GM23338 (cell line): ENCODE results near the gene HDAC3. TPM values are rescaled to one million over a fixed set of nuclear protein-coding genes. Genes with fewer than 3 reads are reported as not detected.
A peak's percentile ranks its signal among the peaks of the same experiment; 100 is the strongest.

Experiments used
- ATAC-seq: fragments of 200-7000 bp; cut with Tn5 transposase; 3 replicates; pipeline ENCODE4 v1.9.1; 2020
- DNase-seq: peaks from one replicate; pipeline ENCODE4 v3.0.0-alpha.2; 2015; ENCODE audit warnings: low spot score
- H2AFZ ChIP-seq: fragments of 200-600 bp; sonication (generic); 2 replicates; pipeline ENCODE4 v1.8.0; 2016; ENCODE audit warnings: antibody characterized with exemption, mild to moderate bottlenecking, moderate library complexity
- H3F3A ChIP-seq: fragments of 200-600 bp; sonication (generic); replicated peaks from 2 replicates; pipeline ENCODE4 v1.8.0; 2017; ENCODE audit warnings: antibody characterized with exemption, mixed run types, low read depth
- H3K27ac ChIP-seq: fragments of 200-600 bp; sonication (generic); 2 replicates; pipeline ENCODE4 v1.6.1; 2016; ENCODE audit warnings: low read depth
- H3K27me3 ChIP-seq: fragments of 200-600 bp; sonication (generic); 2 replicates; pipeline ENCODE4 v1.8.0; 2016; ENCODE audit warnings: mild to moderate bottlenecking, mixed run types, moderate library complexity; ENCODE audit not compliant: insufficient read depth
- H3K36me3 ChIP-seq: fragments of 200-600 bp; sonication (generic); 2 replicates; pipeline ENCODE4 v1.8.0; 2016; ENCODE audit warnings: mild to moderate bottlenecking; ENCODE audit not compliant: insufficient read depth
- H3K4me1 ChIP-seq: fragments of 200-600 bp; sonication (generic); 2 replicates; pipeline ENCODE4 v1.8.0; 2016; ENCODE audit warnings: mild to moderate bottlenecking, moderate library complexity; ENCODE audit not compliant: insufficient read depth
- H3K4me2 ChIP-seq: fragments of 200-600 bp; sonication (generic); 2 replicates; pipeline ENCODE4 v1.7.1; 2017; ENCODE audit warnings: mixed run types
- H3K4me3 ChIP-seq: fragments of 200-600 bp; sonication (generic); 2 replicates; pipeline ENCODE4 v1.6.1; 2016; ENCODE audit warnings: mixed run types
- H3K79me2 ChIP-seq: fragments of 200-600 bp; sonication (generic); replicated peaks from 2 replicates; pipeline ENCODE4 v1.8.0; 2017; ENCODE audit warnings: mild to moderate bottlenecking; ENCODE audit not compliant: insufficient read depth
- H3K9me2 ChIP-seq: fragments of 200-600 bp; sonication (generic); 2 replicates; pipeline ENCODE4 v1.8.0; 2017; ENCODE audit not compliant: insufficient read depth
- H4K20me1 ChIP-seq: fragments of 200-600 bp; sonication (generic); replicated peaks from 2 replicates; pipeline ENCODE4 v1.8.0; 2017; ENCODE audit warnings: mild to moderate bottlenecking; ENCODE audit not compliant: insufficient read depth
- H3K27ac Mint-ChIP-seq: 2 replicates; pipeline ENCODE4 v1.8.0; 2020; ENCODE audit warnings: inconsistent platforms, mild to moderate bottlenecking, moderate library complexity, mixed read lengths
- H3K27me3 Mint-ChIP-seq: 3 replicates; pipeline ENCODE4 v1.8.0; 2022; ENCODE audit warnings: low read depth, mild to moderate bottlenecking, moderate library complexity, mixed read lengths, inconsistent platforms; ENCODE audit not compliant: insufficient read depth, poor library complexity
- H3K36me3 Mint-ChIP-seq: 3 replicates; pipeline ENCODE4 v1.8.0; 2021; ENCODE audit warnings: low read depth, mild to moderate bottlenecking, inconsistent platforms, moderate library complexity, mixed read lengths
- H3K4me1 Mint-ChIP-seq: 3 replicates; pipeline ENCODE4 v1.8.0; 2020; ENCODE audit warnings: mild to moderate bottlenecking, inconsistent platforms, mixed read lengths
- H3K4me3 Mint-ChIP-seq: 3 replicates; pipeline ENCODE4 v1.8.0; 2021; ENCODE audit warnings: moderate library complexity, mild to moderate bottlenecking, inconsistent platforms, mixed read lengths
- H3K9me3 Mint-ChIP-seq: 3 replicates; pipeline ENCODE4 v1.8.0; 2020; ENCODE audit warnings: moderate library complexity, mild to moderate bottlenecking, inconsistent platforms, mixed read lengths
- CREB1 ChIP-seq: fragments of 250-450 bp; sonication (Bioruptor Pico); IDR thresholded peaks from 2 replicates; pipeline ENCODE4 v1.5.0; 2020; ENCODE audit warnings: low read depth, mild to moderate bottlenecking, moderate library complexity
- ETS1 ChIP-seq: IDR thresholded peaks from 2 replicates; pipeline ENCODE4 v1.6.1; 2016; ENCODE audit warnings: antibody characterized with exemption
- EZH2 ChIP-seq: fragments of 200-600 bp; sonication (generic); IDR thresholded peaks from one replicate; pipeline ENCODE4 v1.8.0; 2017; ENCODE audit warnings: antibody characterized with exemption, mild to moderate bottlenecking, low read depth; ENCODE audit not compliant: unreplicated experiment
- EZH2phosphoT487 ChIP-seq: fragments of 200-600 bp; sonication (generic); IDR thresholded peaks from one replicate; pipeline ENCODE4 v1.8.1; 2018; ENCODE audit warnings: antibody characterized with exemption; ENCODE audit not compliant: unreplicated experiment
- JUNB ChIP-seq: IDR thresholded peaks from one replicate; pipeline ENCODE4 v1.6.1; 2016; ENCODE audit warnings: antibody characterized with exemption; ENCODE audit not compliant: unreplicated experiment
- NANOG ChIP-seq: IDR thresholded peaks from 2 replicates; pipeline ENCODE4 v1.6.1; 2016; ENCODE audit warnings: antibody characterized with exemption, borderline replicate concordance
- POLR2AphosphoS5 ChIP-seq: IDR thresholded peaks from 2 replicates; pipeline ENCODE4 v1.6.1; 2016; ENCODE audit warnings: antibody characterized with exemption, low read depth
- STAT1 ChIP-seq: IDR thresholded peaks from one replicate; pipeline ENCODE4 v1.6.1; 2016; ENCODE audit warnings: antibody characterized with exemption; ENCODE audit not compliant: unreplicated experiment
- ZNF114 ChIP-seq: fragments of 250-450 bp; sonication (Bioruptor Pico); IDR thresholded peaks from 2 replicates; pipeline ENCODE4 v1.5.0; 2020; ENCODE audit warnings: mild to moderate bottlenecking, moderate library complexity
- ZNF331 ChIP-seq: fragments of 250-450 bp; sonication (Bioruptor Pico); IDR thresholded peaks from 2 replicates; pipeline ENCODE4 v1.5.0; 2020; ENCODE audit warnings: low read depth, mild to moderate bottlenecking, moderate library complexity
- polyA plus RNA-seq: library from polyadenylated mRNA; unstranded; fragments of >200 nt; fragmentation: Nextera tagmentation; extraction: Ambion mirVana; gene quantifications from 2 replicates; pipeline ENCODE4 v1.2.1, GENCODE V29; 2016
- total RNA-seq: library from RNA; depleted of rRNA; stranded (reverse); fragments of >200 nt; shearing (Covaris generic); gene quantifications from 2 replicates; pipeline ENCODE4 v1.2.3, GENCODE V29; 2014
- TF ChIP-seq, protein P1 (sequence below), 2 experiments: fragments of 200-600 bp in 1 of 2; sonication (generic) in 1 of 2; conservative IDR thresholded peaks; 2 replicates each; pipeline versions ENCODE4 v1.5.1 to v1.6.1; 2016 to 2017; ENCODE audit warnings: antibody characterized with exemption in 2 of 2, low read depth in 2 of 2, mild to moderate bottlenecking in 2 of 2, moderate library complexity in 1 of 2

Gene HDAC3
- total and polyA plus RNA-seq, 2 experiments from 2014 or later, result 59.2 to 90.0 TPM

DNA sequence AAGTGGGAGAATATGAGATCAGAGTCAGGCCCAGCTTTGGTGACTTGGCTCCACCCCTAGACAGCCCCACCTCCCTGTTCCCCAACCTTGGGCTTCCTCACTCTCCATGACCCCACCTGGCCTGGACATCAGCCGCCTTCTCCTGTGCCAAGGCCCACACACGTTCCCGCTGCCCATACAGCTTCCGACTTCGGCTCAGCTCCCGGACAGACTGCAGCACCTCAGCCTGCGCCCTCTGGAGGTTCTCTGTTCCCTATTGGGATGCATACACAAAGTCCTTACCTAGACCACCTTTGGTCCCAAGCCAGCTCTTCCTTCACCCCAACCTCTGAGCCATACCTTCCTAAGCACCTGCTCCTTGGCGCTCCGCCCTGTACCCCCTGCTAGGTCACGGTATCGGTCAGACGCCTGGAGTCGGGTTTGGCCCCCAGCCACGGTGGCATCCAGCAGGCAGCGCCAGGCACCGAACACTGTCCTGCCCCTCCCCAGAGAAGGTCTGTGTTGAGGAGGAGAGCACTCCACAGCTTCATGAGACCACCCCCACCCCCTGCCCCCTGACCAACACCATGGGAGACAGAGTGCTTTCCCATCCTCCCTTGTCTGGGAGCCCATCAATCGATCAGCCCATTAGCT, 12.5 kb upstream of the HDAC3 start:
- no peaks in the 10 kb centered on the region for H3K9me2 ChIP-seq
- H3K4me3 ChIP-seq, result no peak overlapping the region
- ATAC-seq (no peak), DNase-seq (no peak)
- H3K27me3 Mint-ChIP-seq, result peaks cover 12% of the 10 kb centered on the region
- H3K4me2 ChIP-seq, result no peak overlapping the region
- H3K4me1 ChIP-seq, result peaks cover 19% of the 10 kb centered on the region
- H3K4me3 Mint-ChIP-seq, result no peak overlapping the region
- H3K36me3 Mint-ChIP-seq, result peaks cover 37% of the 10 kb centered on the region
- H2AFZ ChIP-seq, result no peak overlapping the region
- H3K27ac ChIP-seq, result no peak overlapping the region
- H3K27me3 ChIP-seq, result no peaks in the 10 kb centered on the region
- no peaks in the 10 kb centered on the region for H3K9me3 Mint-ChIP-seq
- H3K27ac Mint-ChIP-seq, result no peak overlapping the region
- H3K4me1 Mint-ChIP-seq, result peaks cover 29% of the 10 kb centered on the region
- TF ChIP-seq STAT1 (no peak), ZNF114 (CRISPR knock-in tag) (no peak), EZH2phosphoT487 (no peak), NANOG (no peak), ETS1 (no peak)
- TF ChIP-seq, protein P1, sequence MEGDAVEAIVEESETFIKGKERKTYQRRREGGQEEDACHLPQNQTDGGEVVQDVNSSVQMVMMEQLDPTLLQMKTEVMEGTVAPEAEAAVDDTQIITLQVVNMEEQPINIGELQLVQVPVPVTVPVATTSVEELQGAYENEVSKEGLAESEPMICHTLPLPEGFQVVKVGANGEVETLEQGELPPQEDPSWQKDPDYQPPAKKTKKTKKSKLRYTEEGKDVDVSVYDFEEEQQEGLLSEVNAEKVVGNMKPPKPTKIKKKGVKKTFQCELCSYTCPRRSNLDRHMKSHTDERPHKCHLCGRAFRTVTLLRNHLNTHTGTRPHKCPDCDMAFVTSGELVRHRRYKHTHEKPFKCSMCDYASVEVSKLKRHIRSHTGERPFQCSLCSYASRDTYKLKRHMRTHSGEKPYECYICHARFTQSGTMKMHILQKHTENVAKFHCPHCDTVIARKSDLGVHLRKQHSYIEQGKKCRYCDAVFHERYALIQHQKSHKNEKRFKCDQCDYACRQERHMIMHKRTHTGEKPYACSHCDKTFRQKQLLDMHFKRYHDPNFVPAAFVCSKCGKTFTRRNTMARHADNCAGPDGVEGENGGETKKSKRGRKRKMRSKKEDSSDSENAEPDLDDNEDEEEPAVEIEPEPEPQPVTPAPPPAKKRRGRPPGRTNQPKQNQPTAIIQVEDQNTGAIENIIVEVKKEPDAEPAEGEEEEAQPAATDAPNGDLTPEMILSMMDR (conservative IDR thresholded peaks at IDR 0.05; ENCODE audit: low read depth in 2 of 2), result peak in 1 of 2 experiments; percentile 26; a peak in 2 of 4 replicates
- H3F3A ChIP-seq, result peaks cover 12% of the 10 kb centered on the region
- H3K36me3 ChIP-seq, result no peaks in the 10 kb centered on the region; the same call in 1 of the 2 replicates
- H3K79me2 ChIP-seq, result no peaks in the 10 kb centered on the region
- no peaks in the 10 kb centered on the region; the same call in 1 of the 2 replicates for H4K20me1 ChIP-seq

DNA sequence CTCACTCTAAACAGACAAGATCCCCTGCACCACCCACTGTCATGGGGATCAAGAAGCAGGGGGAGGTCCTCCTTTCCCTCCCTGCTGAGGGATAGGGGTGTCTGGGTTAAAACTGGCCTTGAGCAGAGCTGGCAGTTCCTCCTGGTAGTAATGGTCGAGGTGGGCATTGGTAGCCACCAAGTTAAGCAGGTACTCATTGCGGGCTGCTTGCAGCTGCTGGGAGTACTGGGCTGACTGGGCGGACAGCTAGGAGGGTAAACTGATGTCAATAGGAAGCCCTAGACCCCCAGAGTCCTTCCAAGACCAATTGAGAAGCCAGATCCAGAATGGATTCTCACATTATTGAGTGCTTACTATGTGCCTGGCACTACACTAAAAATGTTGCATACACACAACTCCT, 11.2 kb upstream of the HDAC3 start:
- no peaks in the 10 kb centered on the region; the same call in 1 of the 2 replicates for H3K36me3 ChIP-seq
- no peak overlapping the region for H3K4me3 ChIP-seq
- H3K4me3 Mint-ChIP-seq, result no peak overlapping the region
- no peak for DNase-seq
- no peaks in the 10 kb centered on the region; the same call in 1 of the 2 replicates for H4K20me1 ChIP-seq
- H3F3A ChIP-seq, result peaks cover 12% of the 10 kb centered on the region
- H3K27me3 Mint-ChIP-seq, result peaks cover 12% of the 10 kb centered on the region
- no peak overlapping the region for H3K27ac Mint-ChIP-seq
- no peaks in the 10 kb centered on the region for H3K27me3 ChIP-seq
- no peaks in the 10 kb centered on the region for H3K9me3 Mint-ChIP-seq
- H3K4me1 Mint-ChIP-seq, result peaks cover 29% of the 10 kb centered on the region
- no peaks in the 10 kb centered on the region for H3K79me2 ChIP-seq
- no peak overlapping the region for H3K4me2 ChIP-seq
- no peaks in the 10 kb centered on the region for H3K9me2 ChIP-seq
- peaks cover 26% of the 10 kb centered on the region for H3K36me3 Mint-ChIP-seq
- peaks cover 19% of the 10 kb centered on the region for H3K4me1 ChIP-seq
- H2AFZ ChIP-seq, result no peak overlapping the region
- H3K27ac ChIP-seq, result no peak overlapping the region
- no peak for ATAC-seq
- TF ChIP-seq ETS1, result no peak
- TF ChIP-seq EZH2, result no peak
- TF ChIP-seq EZH2phosphoT487, result no peak
- no peak for TF ChIP-seq POLR2AphosphoS5
- no peak for TF ChIP-seq ZNF331
- no peak for TF ChIP-seq CREB1
- TF ChIP-seq NANOG, result no peak
- no peak for TF ChIP-seq JUNB
